Measurements from ENCODE around the gene SETD1A.

SETD1A gene

DNA sequence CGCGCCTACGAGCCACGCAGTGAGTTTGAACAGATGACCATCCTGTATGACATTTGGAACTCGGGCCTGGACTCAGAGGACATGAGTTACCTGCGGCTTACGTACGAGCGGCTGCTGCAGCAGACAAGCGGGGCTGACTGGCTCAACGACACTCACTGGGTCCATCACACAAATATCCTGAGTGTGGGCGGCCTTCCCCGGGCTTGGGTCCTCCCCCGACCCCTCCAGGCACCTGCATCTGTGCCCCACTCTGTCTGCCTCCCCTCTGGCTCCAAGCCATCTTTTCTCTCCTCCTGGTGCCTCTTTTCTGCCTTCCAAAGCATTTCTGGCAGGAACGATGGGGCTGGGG, 22.4 kb downstream of the SETD1A start:
- H3K9ac ChIP-seq (ENCODE audit: low read length), result no peak overlapping the region
- no peaks in the 10 kb centered on the region for H3K27me3 ChIP-seq (ENCODE audit: low read depth, low read length)
- H3K4me3 ChIP-seq (ENCODE audit: low read length), result no peak overlapping the region
- H2AFZ ChIP-seq (ENCODE audit: low read depth, low read length), result no peak overlapping the region
- H3K9me3 ChIP-seq (ENCODE audit: insufficient read depth, low read length), result no peaks in the 10 kb centered on the region
- no peaks in the 10 kb centered on the region for H3K4me1 ChIP-seq (ENCODE audit: low read length)
- no peaks in the 10 kb centered on the region for H3K79me2 ChIP-seq (ENCODE audit: low read length)
- H3K4me2 ChIP-seq (ENCODE audit: low read length), result no peak overlapping the region
- no peaks in the 10 kb centered on the region for H4K20me1 ChIP-seq (ENCODE audit: insufficient read depth, low read length)
- peaks cover 31% of the 10 kb centered on the region for H3K36me3 ChIP-seq (replicated peaks; ENCODE audit: low read depth, low read length)
- no peak overlapping the region for H3K27ac ChIP-seq (ENCODE audit: low read length)
- TF ChIP-seq EZH2phosphoT487 (IDR thresholded peaks at IDR 0.05; ENCODE audit: low read depth), result no peak
- TF ChIP-seq CTCF (IDR thresholded peaks at IDR 0.05; ENCODE audit: low read depth, low read length), result no peak

DNA sequence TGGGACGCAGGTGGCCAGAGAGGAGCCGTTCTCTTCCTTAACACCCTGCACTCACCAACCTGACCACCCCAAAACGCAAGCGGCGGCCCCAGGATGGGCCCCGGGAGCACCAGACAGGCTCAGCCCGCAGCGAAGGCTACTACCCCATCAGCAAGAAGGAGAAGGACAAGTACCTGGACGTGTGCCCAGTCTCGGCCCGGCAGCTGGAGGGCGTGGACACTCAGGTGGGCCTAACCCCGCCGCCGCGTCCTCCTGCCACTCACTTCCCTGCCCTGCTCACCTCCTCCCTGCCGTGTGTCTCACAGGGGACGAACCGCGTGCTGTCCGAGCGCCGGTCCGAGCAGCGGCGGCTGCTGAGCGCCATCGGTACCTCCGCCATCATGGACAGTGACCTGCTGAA, 22.9 kb downstream of the SETD1A start:
- H3K4me3 ChIP-seq (ENCODE audit: low read length), result no peak overlapping the region
- TF ChIP-seq CTCF (IDR thresholded peaks at IDR 0.05; ENCODE audit: low read depth, low read length), result no peak
- no peak for TF ChIP-seq EZH2phosphoT487 (IDR thresholded peaks at IDR 0.05; ENCODE audit: low read depth)
- H2AFZ ChIP-seq (ENCODE audit: low read depth, low read length), result no peak overlapping the region
- H3K4me1 ChIP-seq (ENCODE audit: low read length), result no peaks in the 10 kb centered on the region
- H3K9ac ChIP-seq (ENCODE audit: low read length), result no peak overlapping the region
- no peak overlapping the region for H3K4me2 ChIP-seq (ENCODE audit: low read length)
- no peaks in the 10 kb centered on the region for H3K79me2 ChIP-seq (ENCODE audit: low read length)
- no peaks in the 10 kb centered on the region for H4K20me1 ChIP-seq (ENCODE audit: insufficient read depth, low read length)
- no peaks in the 10 kb centered on the region for H3K9me3 ChIP-seq (ENCODE audit: insufficient read depth, low read length)
- no peak overlapping the region for H3K27ac ChIP-seq (ENCODE audit: low read length)
- peaks cover 31% of the 10 kb centered on the region for H3K36me3 ChIP-seq (replicated peaks; ENCODE audit: low read depth, low read length)
- H3K27me3 ChIP-seq (ENCODE audit: low read depth, low read length), result no peaks in the 10 kb centered on the region

- Histone ChIP-seq H3K27ac (ENCODE audit: low read length) (no peak overlapping the region), H3K9ac (ENCODE audit: low read length) (no peak overlapping the region), H4K20me1 (ENCODE audit: insufficient read depth, low read length) (no peaks in the 10 kb centered on the region), H3K4me1 (ENCODE audit: low read length) (no peaks in the 10 kb centered on the region), H3K27me3 (ENCODE audit: low read depth, low read length) (no peaks in the 10 kb centered on the region), H3K79me2 (ENCODE audit: low read length) (no peaks in the 10 kb centered on the region), H3K36me3 (replicated peaks; ENCODE audit: low read depth, low read length) (peaks cover 26% of the 10 kb centered on the region), H3K4me2 (ENCODE audit: low read length) (no peak overlapping the region), H3K9me3 (ENCODE audit: insufficient read depth, low read length) (no peaks in the 10 kb centered on the region), H3K4me3 (ENCODE audit: low read length) (no peak overlapping the region), H2AFZ (ENCODE audit: low read depth, low read length) (no peak overlapping the region)
- TF ChIP-seq EZH2phosphoT487 (IDR thresholded peaks at IDR 0.05; ENCODE audit: low read depth) (no peak), CTCF (IDR thresholded peaks at IDR 0.05; ENCODE audit: low read depth, low read length) (no peak)
Measured at GRCh38 chr16:30980959-30981358, 23.4 kb downstream of the SETD1A start.

- Histone ChIP-seq H4K20me1 (ENCODE audit: insufficient read depth, low read length) (no peaks in the 10 kb centered on the region), H3K27ac (ENCODE audit: low read length) (no peak overlapping the region), H3K9me3 (ENCODE audit: insufficient read depth, low read length) (no peaks in the 10 kb centered on the region), H3K36me3 (replicated peaks; ENCODE audit: low read depth, low read length) (peaks cover 20% of the 10 kb centered on the region), H2AFZ (ENCODE audit: low read depth, low read length) (no peak overlapping the region), H3K9ac (ENCODE audit: low read length) (no peak overlapping the region), H3K79me2 (ENCODE audit: low read length) (no peaks in the 10 kb centered on the region), H3K4me2 (ENCODE audit: low read length) (no peak overlapping the region), H3K27me3 (ENCODE audit: low read depth, low read length) (no peaks in the 10 kb centered on the region), H3K4me1 (ENCODE audit: low read length) (no peaks in the 10 kb centered on the region), H3K4me3 (ENCODE audit: low read length) (no peak overlapping the region)
- TF ChIP-seq EZH2phosphoT487 (IDR thresholded peaks at IDR 0.05; ENCODE audit: low read depth) (no peak), CTCF (IDR thresholded peaks at IDR 0.05; ENCODE audit: low read depth, low read length) (no peak)
Measured at GRCh38 chr16:30982548-30983288, 25.2 kb downstream of the SETD1A start.
